Renal pelvis (tissue), 4 donors: ENCODE measurements around the gene WNT9B. TPM values are rescaled to one million over a fixed set of nuclear protein-coding genes. Genes with fewer than 3 reads are reported as not detected.
A peak's percentile ranks its signal among the peaks of the same experiment; 100 is the strongest.

ENCODE experiments used
- DNase-seq: peaks from one replicate; pipeline ENCODE4 v3.0.0-alpha.2; 2013
- polyA plus RNA-seq, 3 donors: library from polyadenylated mRNA; unstranded; fragments of 120-200 nt; gene quantifications; one replicate each; pipeline ENCODE4 v1.2.1, GENCODE V29; 2013; ENCODE audit not compliant: insufficient read length in 3 of 3

The WNT9B gene
- polyA plus RNA-seq, 3 donors, result 7.2 to 17.9 (median 7.8) TPM

- DNase-seq, result no peak
These were observed 27.7 kb downstream of the WNT9B start for GRCh38 chr17:46879101-46879500.

- DNase-seq, result no peak
These were observed 29.6 kb downstream of the WNT9B start for GRCh38 chr17:46881015-46881414.

GRCh38 chr17:46882666-46883065, 31.3 kb downstream of the WNT9B start:
- no peak for DNase-seq

- no peak for DNase-seq
These were observed 32.6 kb downstream of the WNT9B start for GRCh38 chr17:46883871-46884520.

GRCh38 chr17:46884552-46884951, 33.2 kb downstream of the WNT9B start:
- DNase-seq, result no peak

GRCh38 chr17:46885415-46886309, 34.3 kb downstream of the WNT9B start:
- no peak for DNase-seq

GRCh38 chr17:46886310-46886663, 34.9 kb downstream of the WNT9B start:
- DNase-seq, result no peak

GRCh38 chr17:46887717-46888116, 36.3 kb downstream of the WNT9B start:
- no peak for DNase-seq

- no peak for DNase-seq
These were observed 37.3 kb downstream of the WNT9B start for GRCh38 chr17:46888727-46889126.

GRCh38 chr17:46889519-46889918, 38.1 kb downstream of the WNT9B start:
- no peak for DNase-seq

GRCh38 chr17:46889992-46890564, 38.7 kb downstream of the WNT9B start:
- no peak for DNase-seq

- no peak for DNase-seq
These were observed 39.3 kb downstream of the WNT9B start for GRCh38 chr17:46890638-46891037.

GRCh38 chr17:46892192-46892703, 40.9 kb downstream of the WNT9B start:
- no peak for DNase-seq

GRCh38 chr17:46894024-46894423, 42.6 kb downstream of the WNT9B start:
- DNase-seq, result no peak

- DNase-seq, result peak; percentile 40
These were observed 43.2 kb downstream of the WNT9B start for GRCh38 chr17:46894476-46895151.

- DNase-seq, result no peak
These were observed 43.8 kb downstream of the WNT9B start for GRCh38 chr17:46895171-46895570.

- no peak for DNase-seq
These were observed 45.6 kb downstream of the WNT9B start for GRCh38 chr17:46896991-46897390.

- DNase-seq, result no peak
These were observed 47.0 kb downstream of the WNT9B start for GRCh38 chr17:46898364-46898763.

GRCh38 chr17:46898860-46899259, 47.5 kb downstream of the WNT9B start:
- no peak for DNase-seq

- no peak for DNase-seq
These were observed 49.9 kb downstream of the WNT9B start for GRCh38 chr17:46901291-46901690.

- DNase-seq, result no peak
These were observed 52.6 kb downstream of the WNT9B start for GRCh38 chr17:46903762-46904672.
